Peyer's patch (tissue), 4 donors: Measurements from ENCODE around the gene ROBO1.

Experiments used
- CTCF ChIP-seq, 6 experiments: fragments of 450-650 bp in 4 of 6; fragments of 200-600 bp in 2 of 6; sonication (generic) in 1 of 6; IDR thresholded peaks; one replicate each; pipeline ENCODE4 v1.5.1; 2017 to 2019; ENCODE audit warnings: antibody characterized with exemption in 6 of 6, mild to moderate bottlenecking in 3 of 6, moderate library complexity in 1 of 6
- POLR2A ChIP-seq, 2 donors: fragments of 450-650 bp; IDR thresholded peaks; one replicate each; pipeline ENCODE4 v1.5.1; 2017; ENCODE audit warnings: antibody characterized with exemption in 2 of 2, mild to moderate bottlenecking in 2 of 2, moderate library complexity in 2 of 2

GRCh38 chr3:78729946-78730345 lies 1037.9 kb downstream of the ROBO1 start:
- TF ChIP-seq CTCF (IDR thresholded peaks at IDR 0.05) (no peak), POLR2A (IDR thresholded peaks at IDR 0.05) (no peak)
